Mammary epithelial cell (primary cell): Measurements from ENCODE around the gene SFXN1.

ENCODE experiments used
- CTCF ChIP-seq, 2 donors: IDR thresholded peaks in 1 of 2; conservative IDR thresholded peaks in 1 of 2; 2 replicates each; pipeline ENCODE4 v1.5.1; 2011 to 2012; ENCODE audit warnings: inconsistent platforms in 2 of 2, low read length in 2 of 2, mild to moderate bottlenecking in 2 of 2, control low read depth in 1 of 2, low read depth in 1 of 2; ENCODE audit not compliant: insufficient read depth in 1 of 2; ENCODE audit errors: extremely low read depth in 1 of 2
- EZH2 ChIP-seq: IDR thresholded peaks from 2 replicates; pipeline ENCODE4 v1.6.1; 2012; ENCODE audit warnings: low read length, inconsistent platforms, borderline replicate concordance

- no peak for TF ChIP-seq EZH2
- TF ChIP-seq CTCF (conservative IDR thresholded peaks at IDR 0.05 in 1 of 2, IDR thresholded peaks at IDR 0.05 in 1 of 2; ENCODE audit: extremely low read depth in 1 of 2, insufficient read depth in 1 of 2, low read depth in 1 of 2, low read length in 2 of 2), result no peak
Observed at GRCh38 chr5:175469916-175470315, 8.4 kb upstream of the SFXN1 start.
